Measurements from ENCODE around the gene BRD4. TPM values are rescaled to one million over a fixed set of nuclear protein-coding genes. Genes with fewer than 3 reads are reported as not detected.

The BRD4 gene
- total RNA-seq, 1 donor = 26.3 TPM

- no peak for DNase-seq (ENCODE audit: low read depth)
- no peak for TF ChIP-seq CTCF (IDR thresholded peaks at IDR 0.05; ENCODE audit: insufficient read depth, low read depth, low read length)
- H3K4me3 ChIP-seq (ENCODE audit: low read depth, low read length) = no peak overlapping the region
Measured at GRCh38 chr19:15259907-15260306, 72.4 kb downstream of the BRD4 start.

- no peak for TF ChIP-seq CTCF (IDR thresholded peaks at IDR 0.05; ENCODE audit: insufficient read depth, low read depth, low read length)
- no peak for DNase-seq (ENCODE audit: low read depth)
- H3K4me3 ChIP-seq (ENCODE audit: low read depth, low read length) = no peak overlapping the region
Measured at GRCh38 chr19:15257782-15258181, 74.6 kb downstream of the BRD4 start.

GRCh38 chr19:15256708-15257331 lies 75.5 kb downstream of the BRD4 start:
- no peak for DNase-seq (ENCODE audit: low read depth)
- no peak for TF ChIP-seq CTCF (IDR thresholded peaks at IDR 0.05; ENCODE audit: insufficient read depth, low read depth, low read length)
- H3K4me3 ChIP-seq (ENCODE audit: low read depth, low read length) = no peak overlapping the region

- no peak for TF ChIP-seq CTCF (IDR thresholded peaks at IDR 0.05; ENCODE audit: insufficient read depth, low read depth, low read length)
Measured at GRCh38 chr19:15255359-15255990, 76.9 kb downstream of the BRD4 start.

GRCh38 chr19:15254547-15254946 lies 77.8 kb downstream of the BRD4 start:
- no peak for DNase-seq (ENCODE audit: low read depth)
- no peak overlapping the region for H3K4me3 ChIP-seq (ENCODE audit: low read depth, low read length)
- TF ChIP-seq CTCF (IDR thresholded peaks at IDR 0.05; ENCODE audit: insufficient read depth, low read depth, low read length) = no peak

More at GRCh38 chr19:15255359-15255990, 76.9 kb downstream of the BRD4 start:
- H3K4me3 ChIP-seq (ENCODE audit: low read depth, low read length) = no peak overlapping the region
- DNase-seq (ENCODE audit: low read depth) = no peak

GRCh38 chr19:15253513-15253912 lies 78.8 kb downstream of the BRD4 start:
- DNase-seq (ENCODE audit: low read depth) = no peak
- no peak overlapping the region for H3K4me3 ChIP-seq (ENCODE audit: low read depth, low read length)
- TF ChIP-seq CTCF (IDR thresholded peaks at IDR 0.05; ENCODE audit: insufficient read depth, low read depth, low read length) = no peak

All from fibroblast of villous mesenchyme (primary cell).